AG09309 (cell line): ENCODE measurements around the gene JMJD8.

Source experiments
- DNase-seq: peaks from one replicate; pipeline ENCODE4 v3.0.0-alpha.2; 2010; ENCODE audit warnings: low read depth
- H3K4me3 ChIP-seq: 2 replicates; pipeline ENCODE4 v1.5.1; 2011; ENCODE audit warnings: mild to moderate bottlenecking, low read depth, low read length, moderate library complexity; ENCODE audit not compliant: control insufficient read depth
- CTCF ChIP-seq: IDR thresholded peaks from 2 replicates; pipeline ENCODE4 v1.5.1; 2011; ENCODE audit warnings: mild to moderate bottlenecking, low read depth, low read length, inconsistent platforms; ENCODE audit not compliant: insufficient read depth, control insufficient read depth; ENCODE audit errors: missing control alignments

JMJD8 gene

GRCh38 chr16:707062-707538, 23.0 kb upstream of the JMJD8 start:
- no peak for TF ChIP-seq CTCF
- DNase-seq = no peak
- no peak overlapping the region for H3K4me3 ChIP-seq

- TF ChIP-seq CTCF = no peak
- no peak for DNase-seq
- no peak overlapping the region for H3K4me3 ChIP-seq
These were observed 22.3 kb upstream of the JMJD8 start for GRCh38 chr16:706189-707061.

- no peak for TF ChIP-seq CTCF
- DNase-seq = no peak
- H3K4me3 ChIP-seq = no peak within 1 kb of the TSS
These were observed 21.5 kb upstream of the JMJD8 start, which contains the start of gene FBXL16 for GRCh38 chr16:705431-706188. Gene FBXL16, minus strand, starts transcription at chr16:705801. Its CDS starts 8,396 bp downstream, at chr16:697405.

- no peak for TF ChIP-seq CTCF
- H3K4me3 ChIP-seq = no peak overlapping the region
- DNase-seq = no peak
These were observed 20.6 kb upstream of the JMJD8 start for GRCh38 chr16:704552-705380.

GRCh38 chr16:704047-704446, 19.9 kb upstream of the JMJD8 start:
- no peak overlapping the region for H3K4me3 ChIP-seq
- no peak for DNase-seq
- TF ChIP-seq CTCF = no peak

- no peak for DNase-seq
- no peak overlapping the region for H3K4me3 ChIP-seq
- TF ChIP-seq CTCF = no peak
These were observed 19.3 kb upstream of the JMJD8 start for GRCh38 chr16:703406-703805.
